ENCODE measurements around the gene MAPK11. TPM values are rescaled to one million over a fixed set of nuclear protein-coding genes. Genes with fewer than 3 reads are reported as not detected.
A peak's percentile ranks its signal among the peaks of the same experiment; 100 is the strongest.

Gene MAPK11
- polyA plus RNA-seq, 3 donors, result 0.81 TPM; not detected in 2

DNA sequence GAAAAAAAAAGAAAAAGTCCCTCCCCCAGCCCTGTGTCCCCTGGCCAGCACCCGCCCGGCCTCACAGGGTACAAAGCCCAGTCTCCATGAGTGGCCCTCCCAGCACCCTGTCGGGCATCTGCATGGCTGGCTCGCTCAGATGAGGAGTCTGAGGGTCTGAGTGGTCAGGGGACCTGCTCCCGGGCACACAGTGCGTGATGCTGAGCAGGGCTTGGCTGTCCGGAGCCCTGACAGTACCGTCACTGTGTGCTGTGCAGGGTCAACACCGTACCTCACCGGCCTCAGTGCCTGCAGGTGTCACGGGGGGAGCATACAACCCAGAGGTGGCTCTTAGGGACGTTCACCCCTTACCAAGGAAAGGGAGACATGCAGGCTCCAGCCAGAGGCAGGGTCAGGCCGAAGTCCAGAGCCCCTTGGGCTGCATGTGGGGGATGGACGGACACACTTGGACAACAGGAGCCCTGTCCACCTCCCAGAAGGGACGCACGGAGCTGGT is 40.8 kb upstream of the MAPK11 start:
- Mint-ChIP-seq H3K27ac (no peak overlapping the region), H3K36me3 (peaks cover 2 to 8% of the 10 kb centered on the region in 2 donors), H3K4me1 (peaks cover 39% of the 10 kb centered on the region), H3K27me3 (ENCODE audit: low read depth in 3 of 3) (peaks cover 2 to 3% (median 3%) of the 10 kb centered on the region in 3 donors), H3K9me3 (peaks cover 0 to 2% (median 0%) of the 10 kb centered on the region in 7 donors), H3K4me3 (no peak overlapping the region)
- no peak overlapping the region for H3K9ac ChIP-seq (ENCODE audit: insufficient read depth, low read length, poor library complexity, severe bottlenecking)
- intact Hi-C loops (cut with micrococcal nuclease), result no loop called here
- TF ChIP-seq, protein P1, sequence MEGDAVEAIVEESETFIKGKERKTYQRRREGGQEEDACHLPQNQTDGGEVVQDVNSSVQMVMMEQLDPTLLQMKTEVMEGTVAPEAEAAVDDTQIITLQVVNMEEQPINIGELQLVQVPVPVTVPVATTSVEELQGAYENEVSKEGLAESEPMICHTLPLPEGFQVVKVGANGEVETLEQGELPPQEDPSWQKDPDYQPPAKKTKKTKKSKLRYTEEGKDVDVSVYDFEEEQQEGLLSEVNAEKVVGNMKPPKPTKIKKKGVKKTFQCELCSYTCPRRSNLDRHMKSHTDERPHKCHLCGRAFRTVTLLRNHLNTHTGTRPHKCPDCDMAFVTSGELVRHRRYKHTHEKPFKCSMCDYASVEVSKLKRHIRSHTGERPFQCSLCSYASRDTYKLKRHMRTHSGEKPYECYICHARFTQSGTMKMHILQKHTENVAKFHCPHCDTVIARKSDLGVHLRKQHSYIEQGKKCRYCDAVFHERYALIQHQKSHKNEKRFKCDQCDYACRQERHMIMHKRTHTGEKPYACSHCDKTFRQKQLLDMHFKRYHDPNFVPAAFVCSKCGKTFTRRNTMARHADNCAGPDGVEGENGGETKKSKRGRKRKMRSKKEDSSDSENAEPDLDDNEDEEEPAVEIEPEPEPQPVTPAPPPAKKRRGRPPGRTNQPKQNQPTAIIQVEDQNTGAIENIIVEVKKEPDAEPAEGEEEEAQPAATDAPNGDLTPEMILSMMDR (IDR thresholded peaks at IDR 0.05), result no peak
- H4K20me1 ChIP-seq (ENCODE audit: insufficient read depth, low read length), result peaks cover 15% of the 10 kb centered on the region
- H3K4me2 ChIP-seq (replicated peaks; ENCODE audit: extremely low read depth, low read length, poor library complexity, severe bottlenecking), result no peak overlapping the region
- H3K79me2 ChIP-seq (ENCODE audit: insufficient read depth, low read length), result peaks cover 24% of the 10 kb centered on the region
- peaks cover 48% of the 10 kb centered on the region in 2 donors for H3K4me1 ChIP-seq (ENCODE audit: control insufficient read depth in 1 of 2, insufficient read depth in 2 of 2, low read length in 2 of 2)
- no peaks in the 10 kb centered on the region for H3K9me3 ChIP-seq (replicated peaks in 1 of 2; ENCODE audit: control insufficient read depth in 1 of 2, insufficient read depth in 1 of 2, low read length in 2 of 2)
- H3K4me3 ChIP-seq (replicated peaks in 1 of 3; ENCODE audit: low read depth in 2 of 3, low read length in 3 of 3), result no peak overlapping the region
- H2AFZ ChIP-seq (ENCODE audit: insufficient read depth, low read depth, low read length, poor library complexity, severe bottlenecking), result no peak overlapping the region
- H3K27me3 ChIP-seq (ENCODE audit: control insufficient read depth in 2 of 2, insufficient read depth in 2 of 2, low read length in 2 of 2), result no peaks in the 10 kb centered on the region
- peaks cover 0 to 4% of the 10 kb centered on the region in 2 donors for H3K36me3 ChIP-seq (replicated peaks in 1 of 2; ENCODE audit: control insufficient read depth in 1 of 2, insufficient read depth in 2 of 2, low read length in 2 of 2)
- 95% methylated on average over 6 of the region's 16 CpGs for whole genome bisulfite sequencing (ENCODE audit: insufficient coverage)
- no peak for DNase-seq
- no peak overlapping the region for H3K27ac ChIP-seq (ENCODE audit: low read depth in 1 of 2, low read length in 2 of 2)

DNA sequence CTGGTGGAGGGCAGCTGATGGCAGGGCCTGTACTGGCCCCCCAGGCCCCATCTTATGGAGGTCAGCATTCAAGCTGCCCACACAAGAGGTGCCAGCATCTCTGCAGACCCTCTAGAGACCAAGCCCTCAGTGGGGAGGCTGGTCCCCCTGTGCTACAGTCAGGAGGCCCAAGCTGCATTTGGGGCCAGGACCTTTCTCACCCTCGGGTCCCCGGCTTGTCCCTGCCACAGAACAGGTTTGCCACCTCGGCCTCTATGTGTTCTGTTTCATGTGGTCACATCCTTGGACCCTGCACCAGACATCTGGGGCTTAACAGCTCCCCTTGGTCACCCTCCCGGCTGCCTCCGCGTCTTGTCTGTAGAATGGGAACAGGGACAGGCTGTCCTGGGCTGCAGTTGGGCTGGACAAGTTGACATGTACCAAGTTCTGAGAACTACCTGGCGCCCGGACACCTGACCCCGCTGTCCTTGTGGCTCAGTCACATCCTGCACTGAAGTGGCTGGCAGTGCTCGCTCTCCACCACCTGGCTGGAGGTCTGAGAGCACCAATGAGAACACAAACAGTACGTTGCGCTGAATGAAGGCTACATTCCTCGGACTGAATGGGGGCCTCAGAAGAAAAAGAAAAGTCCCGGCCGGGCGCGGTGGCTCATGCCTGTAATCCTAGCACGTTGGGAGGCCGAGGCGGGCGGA is 40.0 kb upstream of the MAPK11 start:
- TF ChIP-seq, protein P1 (IDR thresholded peaks at IDR 0.05), result no peak
- H3K9ac ChIP-seq (ENCODE audit: insufficient read depth, low read length, poor library complexity, severe bottlenecking), result no peak overlapping the region
- intact Hi-C loops (cut with micrococcal nuclease), result no loop called here
- Mint-ChIP-seq H3K4me1 (peaks cover 38% of the 10 kb centered on the region), H3K36me3 (peaks cover 0 to 9% of the 10 kb centered on the region in 2 donors), H3K27me3 (ENCODE audit: low read depth in 3 of 3) (peaks cover 2 to 3% (median 2%) of the 10 kb centered on the region in 3 donors), H3K4me3 (no peak overlapping the region), H3K27ac (peak overlapping the region in 2 of 7 donors; percentile 5 to 15), H3K9me3 (peaks cover 0 to 2% (median 0%) of the 10 kb centered on the region in 7 donors)
- peaks cover 23% of the 10 kb centered on the region for H4K20me1 ChIP-seq (ENCODE audit: insufficient read depth, low read length)
- peaks cover 50 to 51% of the 10 kb centered on the region in 2 donors for H3K4me1 ChIP-seq (ENCODE audit: control insufficient read depth in 1 of 2, insufficient read depth in 2 of 2, low read length in 2 of 2)
- H3K9me3 ChIP-seq (replicated peaks in 1 of 2; ENCODE audit: control insufficient read depth in 1 of 2, insufficient read depth in 1 of 2, low read length in 2 of 2), result no peaks in the 10 kb centered on the region
- H3K36me3 ChIP-seq (replicated peaks in 1 of 2; ENCODE audit: control insufficient read depth in 1 of 2, insufficient read depth in 2 of 2, low read length in 2 of 2), result peaks cover 0 to 7% of the 10 kb centered on the region in 2 donors
- no peak overlapping the region for H3K4me3 ChIP-seq (replicated peaks in 1 of 3; ENCODE audit: low read depth in 2 of 3, low read length in 3 of 3)
- H3K27me3 ChIP-seq (ENCODE audit: control insufficient read depth in 2 of 2, insufficient read depth in 2 of 2, low read length in 2 of 2), result no peaks in the 10 kb centered on the region
- 96% methylated on average over 13 of the region's 21 CpGs for WGBS (ENCODE audit: insufficient coverage)
- H3K27ac ChIP-seq (ENCODE audit: low read depth in 1 of 2, low read length in 2 of 2), result no peak overlapping the region
- no peak overlapping the region for H2AFZ ChIP-seq (ENCODE audit: insufficient read depth, low read depth, low read length, poor library complexity, severe bottlenecking)
- DNase-seq, result no peak
- H3K4me2 ChIP-seq (replicated peaks; ENCODE audit: extremely low read depth, low read length, poor library complexity, severe bottlenecking), result no peak overlapping the region
- H3K79me2 ChIP-seq (ENCODE audit: insufficient read depth, low read length), result peaks cover 32% of the 10 kb centered on the region

All from CD14-positive monocyte (primary cell).